ENCODE measurements around the gene HK1. TPM values are rescaled to one million over a fixed set of nuclear protein-coding genes. Genes with fewer than 3 reads are reported as not detected.

HK1 gene
- total RNA-seq, 4 donors from 2014 or later: 38.0 to 93.2 (median 50.6) TPM

DNA sequence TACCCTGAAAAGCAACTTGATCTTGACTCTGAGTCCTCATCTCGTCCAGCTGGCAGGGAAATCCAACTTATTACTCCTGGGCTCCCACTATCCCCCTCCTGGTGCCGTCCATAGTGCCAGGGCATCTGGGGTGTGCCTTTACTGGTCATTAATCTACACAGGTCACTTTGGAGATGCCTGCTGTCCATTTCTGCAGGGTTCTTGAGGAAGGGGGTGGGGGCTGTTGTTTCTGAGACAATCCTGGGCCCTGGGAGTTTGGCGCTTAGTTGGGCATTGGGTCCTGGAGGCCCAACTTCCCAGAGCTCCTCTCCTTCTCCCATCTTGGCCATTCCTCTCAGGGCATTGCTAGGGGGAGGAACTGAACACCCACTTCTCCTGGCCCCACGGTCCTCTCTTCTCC lies 144.4 kb downstream of the HK1 start:
- no peak for ATAC-seq (ENCODE audit: low FRiP score)
- TF ChIP-seq, protein P1, sequence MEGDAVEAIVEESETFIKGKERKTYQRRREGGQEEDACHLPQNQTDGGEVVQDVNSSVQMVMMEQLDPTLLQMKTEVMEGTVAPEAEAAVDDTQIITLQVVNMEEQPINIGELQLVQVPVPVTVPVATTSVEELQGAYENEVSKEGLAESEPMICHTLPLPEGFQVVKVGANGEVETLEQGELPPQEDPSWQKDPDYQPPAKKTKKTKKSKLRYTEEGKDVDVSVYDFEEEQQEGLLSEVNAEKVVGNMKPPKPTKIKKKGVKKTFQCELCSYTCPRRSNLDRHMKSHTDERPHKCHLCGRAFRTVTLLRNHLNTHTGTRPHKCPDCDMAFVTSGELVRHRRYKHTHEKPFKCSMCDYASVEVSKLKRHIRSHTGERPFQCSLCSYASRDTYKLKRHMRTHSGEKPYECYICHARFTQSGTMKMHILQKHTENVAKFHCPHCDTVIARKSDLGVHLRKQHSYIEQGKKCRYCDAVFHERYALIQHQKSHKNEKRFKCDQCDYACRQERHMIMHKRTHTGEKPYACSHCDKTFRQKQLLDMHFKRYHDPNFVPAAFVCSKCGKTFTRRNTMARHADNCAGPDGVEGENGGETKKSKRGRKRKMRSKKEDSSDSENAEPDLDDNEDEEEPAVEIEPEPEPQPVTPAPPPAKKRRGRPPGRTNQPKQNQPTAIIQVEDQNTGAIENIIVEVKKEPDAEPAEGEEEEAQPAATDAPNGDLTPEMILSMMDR (IDR thresholded peaks at IDR 0.05): no peak
- DNase-seq (ENCODE audit: low spot score): no peak

DNA sequence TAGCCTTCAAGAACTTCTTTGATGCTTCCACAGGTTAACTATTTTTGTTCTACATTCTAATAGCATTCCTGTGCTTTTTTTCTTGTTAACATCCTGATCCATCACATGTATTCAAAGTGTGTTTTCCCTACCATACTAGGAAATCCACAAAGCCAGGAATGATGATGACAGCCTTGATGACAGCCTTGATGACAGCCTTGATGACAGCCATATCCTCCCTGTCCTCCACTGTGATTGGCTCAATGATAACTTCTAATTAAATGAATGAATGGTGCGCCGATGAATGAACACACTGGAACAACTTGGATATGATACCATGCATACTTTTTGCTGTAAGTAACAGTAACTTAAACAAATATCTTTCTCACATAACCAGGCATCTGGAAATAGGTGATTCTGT lies 146.7 kb downstream of the HK1 start:
- TF ChIP-seq, protein P1 (IDR thresholded peaks at IDR 0.05): no peak
- ATAC-seq (ENCODE audit: low FRiP score) (no peak), DNase-seq (ENCODE audit: low spot score) (no peak)

GRCh38 chr10:69425511-69426298 lies 147.4 kb downstream of the HK1 start:
- ATAC-seq (ENCODE audit: low FRiP score) (no peak), DNase-seq (ENCODE audit: low spot score) (no peak)
- TF ChIP-seq, protein P1 (IDR thresholded peaks at IDR 0.05): no peak

- ATAC-seq (ENCODE audit: low FRiP score) (no peak), DNase-seq (ENCODE audit: low spot score) (no peak)
- TF ChIP-seq, protein P1 (IDR thresholded peaks at IDR 0.05): no peak
These were observed 148.1 kb downstream of the HK1 start for GRCh38 chr10:69426376-69426727.

GRCh38 chr10:69428165-69428564 lies 149.9 kb downstream of the HK1 start:
- ATAC-seq (ENCODE audit: low FRiP score) (no peak), DNase-seq (ENCODE audit: low spot score) (no peak)
- TF ChIP-seq, protein P1 (IDR thresholded peaks at IDR 0.05): no peak

- DNase-seq (ENCODE audit: low spot score) (no peak), ATAC-seq (ENCODE audit: low FRiP score) (no peak)
- TF ChIP-seq, protein P1 (IDR thresholded peaks at IDR 0.05): no peak
These were observed 155.9 kb downstream of the HK1 start for GRCh38 chr10:69434169-69434568.

- DNase-seq (ENCODE audit: low spot score): no peak
- no peak for ATAC-seq (ENCODE audit: low FRiP score)
- TF ChIP-seq, protein P1 (IDR thresholded peaks at IDR 0.05): no peak
These were observed 156.6 kb downstream of the HK1 start for GRCh38 chr10:69434926-69435325.
